Fibroblast of villous mesenchyme (primary cell): ENCODE measurements around the gene EVL. TPM values are rescaled to one million over a fixed set of nuclear protein-coding genes. Genes with fewer than 3 reads are reported as not detected.

Experiments used
- DNase-seq: peaks from one replicate; pipeline ENCODE4 v3.0.0-alpha.2; 2010; ENCODE audit warnings: low read depth
- H3K4me3 ChIP-seq: 2 replicates; pipeline ENCODE4 v1.5.1; 2011; ENCODE audit warnings: low read depth, mild to moderate bottlenecking, low read length
- total RNA-seq: library from RNA; depleted of rRNA; stranded (reverse); fragments of >200 nt; gene quantifications from 2 replicates; pipeline ENCODE4 v1.2.3, GENCODE V29; 2012
- TF ChIP-seq, protein P1 (sequence below): IDR thresholded peaks from 2 replicates; pipeline ENCODE4 v1.5.1; 2012; ENCODE audit warnings: low read depth, mild to moderate bottlenecking, low read length; ENCODE audit not compliant: insufficient read depth

The EVL gene
- total RNA-seq, 1 donor = 5.2 TPM

- H3K4me3 ChIP-seq = no peak overlapping the region
- TF ChIP-seq, protein P1, sequence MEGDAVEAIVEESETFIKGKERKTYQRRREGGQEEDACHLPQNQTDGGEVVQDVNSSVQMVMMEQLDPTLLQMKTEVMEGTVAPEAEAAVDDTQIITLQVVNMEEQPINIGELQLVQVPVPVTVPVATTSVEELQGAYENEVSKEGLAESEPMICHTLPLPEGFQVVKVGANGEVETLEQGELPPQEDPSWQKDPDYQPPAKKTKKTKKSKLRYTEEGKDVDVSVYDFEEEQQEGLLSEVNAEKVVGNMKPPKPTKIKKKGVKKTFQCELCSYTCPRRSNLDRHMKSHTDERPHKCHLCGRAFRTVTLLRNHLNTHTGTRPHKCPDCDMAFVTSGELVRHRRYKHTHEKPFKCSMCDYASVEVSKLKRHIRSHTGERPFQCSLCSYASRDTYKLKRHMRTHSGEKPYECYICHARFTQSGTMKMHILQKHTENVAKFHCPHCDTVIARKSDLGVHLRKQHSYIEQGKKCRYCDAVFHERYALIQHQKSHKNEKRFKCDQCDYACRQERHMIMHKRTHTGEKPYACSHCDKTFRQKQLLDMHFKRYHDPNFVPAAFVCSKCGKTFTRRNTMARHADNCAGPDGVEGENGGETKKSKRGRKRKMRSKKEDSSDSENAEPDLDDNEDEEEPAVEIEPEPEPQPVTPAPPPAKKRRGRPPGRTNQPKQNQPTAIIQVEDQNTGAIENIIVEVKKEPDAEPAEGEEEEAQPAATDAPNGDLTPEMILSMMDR = peak; percentile 90
- peak; percentile 80 for DNase-seq
Observed at GRCh38 chr14:100108042-100108825, 43.0 kb downstream of the EVL start.

DNA sequence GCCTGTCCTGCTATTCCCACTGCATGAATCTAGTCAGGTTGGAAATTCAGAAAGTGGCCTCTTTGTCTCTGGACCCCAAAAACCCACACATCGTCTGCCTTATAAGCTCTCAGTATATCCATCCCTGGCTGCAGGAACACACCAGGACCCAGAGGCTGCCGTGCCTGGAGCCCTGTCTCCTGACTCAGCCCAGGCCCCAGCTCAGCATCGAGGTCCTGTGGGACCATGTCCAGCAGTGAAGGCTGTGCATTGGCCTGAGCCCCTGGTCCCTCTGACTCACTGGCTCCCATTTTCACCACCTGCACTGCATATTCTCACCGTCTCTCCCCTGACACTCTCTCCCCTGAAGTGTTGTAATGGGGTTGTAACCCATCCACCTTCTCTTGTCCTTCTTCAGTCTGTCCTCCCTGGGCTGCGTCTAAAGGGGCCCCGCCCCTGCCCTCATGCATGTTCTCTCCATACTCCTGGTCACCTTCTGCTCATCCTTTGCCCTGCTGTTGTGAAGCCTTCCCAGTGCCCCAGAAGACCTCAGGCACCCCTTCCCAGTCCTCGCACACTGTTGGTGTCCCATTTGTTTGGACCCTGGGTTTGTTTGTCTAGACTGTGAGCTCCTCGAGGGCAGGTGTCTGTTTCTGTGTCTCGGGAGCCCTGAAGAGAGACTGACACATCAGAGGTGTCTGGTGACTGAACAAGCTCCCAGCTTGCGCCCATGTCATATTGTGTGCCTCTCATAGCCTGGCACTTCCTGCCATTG lies 43.8 kb downstream of the EVL start:
- H3K4me3 ChIP-seq = no peak overlapping the region
- TF ChIP-seq, protein P1 = no peak
- no peak for DNase-seq

DNA sequence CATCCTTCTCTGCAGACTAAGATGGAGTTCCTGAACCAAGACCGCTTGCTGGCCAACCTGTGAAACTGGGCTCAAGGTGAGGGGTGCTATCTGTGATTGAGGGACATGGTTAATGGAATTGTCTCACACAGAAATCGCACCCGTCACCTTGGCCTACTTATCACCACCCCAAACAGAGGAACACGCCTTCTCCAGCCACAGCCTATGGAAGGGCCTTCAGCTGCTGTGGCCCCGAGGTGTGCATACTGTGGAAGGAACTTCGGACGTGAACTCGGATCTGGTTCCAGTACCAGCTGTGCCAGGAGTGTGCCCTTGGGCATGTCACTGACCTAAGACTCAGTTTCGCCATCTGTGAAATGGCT lies 44.4 kb downstream of the EVL start:
- TF ChIP-seq, protein P1 = no peak
- no peak overlapping the region for H3K4me3 ChIP-seq
- no peak for DNase-seq

GRCh38 chr14:100110816-100111215 lies 45.6 kb downstream of the EVL start:
- TF ChIP-seq, protein P1 = no peak
- no peak for DNase-seq

GRCh38 chr14:100111931-100112704 lies 46.9 kb downstream of the EVL start:
- no peak for DNase-seq
- no peak overlapping the region for H3K4me3 ChIP-seq
- TF ChIP-seq, protein P1 = no peak

More at GRCh38 chr14:100110816-100111215, 45.6 kb downstream of the EVL start:
- H3K4me3 ChIP-seq = no peak overlapping the region

- TF ChIP-seq, protein P1 = no peak
- no peak for DNase-seq
- H3K4me3 ChIP-seq = no peak overlapping the region
Observed at GRCh38 chr14:100114109-100114765, 49.0 kb downstream of the EVL start.
